AG09319 (cell line): ENCODE data around the gene GAPDH.

Experiments used
- DNase-seq: peaks from one replicate; pipeline ENCODE4 v3.0.0-alpha.2; 2010; ENCODE audit warnings: low read depth; ENCODE audit errors: extremely low read depth
- CTCF ChIP-seq: IDR thresholded peaks from 2 replicates; pipeline ENCODE4 v1.5.1; 2011; ENCODE audit warnings: low read depth, mild to moderate bottlenecking, inconsistent platforms, low read length, moderate library complexity

The GAPDH gene

GRCh38 chr12:6540181-6540877, 6.0 kb downstream of the GAPDH start:
- peak; percentile 87 for DNase-seq
- no peak for TF ChIP-seq CTCF

GRCh38 chr12:6541371-6542165, 7.3 kb downstream of the GAPDH start:
- DNase-seq, result no peak

GRCh38 chr12:6542209-6543009, 8.1 kb downstream of the GAPDH start:
- no peak for DNase-seq
- TF ChIP-seq CTCF, result no peak

More at GRCh38 chr12:6541371-6542165, 7.3 kb downstream of the GAPDH start:
- TF ChIP-seq CTCF, result no peak

- TF ChIP-seq CTCF, result no peak
- no peak for DNase-seq
These were observed 11.7 kb downstream of the GAPDH start for GRCh38 chr12:6546016-6546415.

GRCh38 chr12:6547566-6547965, 13.2 kb downstream of the GAPDH start:
- no peak for TF ChIP-seq CTCF
- no peak for DNase-seq

- DNase-seq, result no peak
- TF ChIP-seq CTCF, result no peak
These were observed 13.7 kb downstream of the GAPDH start for GRCh38 chr12:6547987-6548386.

- no peak for DNase-seq
- no peak for TF ChIP-seq CTCF
These were observed 14.2 kb downstream of the GAPDH start for GRCh38 chr12:6548556-6548955.
